ENCODE results near the gene ADGRG3. TPM values are rescaled to one million over a fixed set of nuclear protein-coding genes. Genes with fewer than 3 reads are reported as not detected.
A peak's percentile ranks its signal among the peaks of the same experiment; 100 is the strongest.

Gene ADGRG3
- total and polyA plus RNA-seq, 9 of the 15 experiments (the other 6 are each of a cell fraction or from before 2014, with no cell fraction given), result 0.09 to 0.52 (median 0.14) TPM; not detected in 3

DNA sequence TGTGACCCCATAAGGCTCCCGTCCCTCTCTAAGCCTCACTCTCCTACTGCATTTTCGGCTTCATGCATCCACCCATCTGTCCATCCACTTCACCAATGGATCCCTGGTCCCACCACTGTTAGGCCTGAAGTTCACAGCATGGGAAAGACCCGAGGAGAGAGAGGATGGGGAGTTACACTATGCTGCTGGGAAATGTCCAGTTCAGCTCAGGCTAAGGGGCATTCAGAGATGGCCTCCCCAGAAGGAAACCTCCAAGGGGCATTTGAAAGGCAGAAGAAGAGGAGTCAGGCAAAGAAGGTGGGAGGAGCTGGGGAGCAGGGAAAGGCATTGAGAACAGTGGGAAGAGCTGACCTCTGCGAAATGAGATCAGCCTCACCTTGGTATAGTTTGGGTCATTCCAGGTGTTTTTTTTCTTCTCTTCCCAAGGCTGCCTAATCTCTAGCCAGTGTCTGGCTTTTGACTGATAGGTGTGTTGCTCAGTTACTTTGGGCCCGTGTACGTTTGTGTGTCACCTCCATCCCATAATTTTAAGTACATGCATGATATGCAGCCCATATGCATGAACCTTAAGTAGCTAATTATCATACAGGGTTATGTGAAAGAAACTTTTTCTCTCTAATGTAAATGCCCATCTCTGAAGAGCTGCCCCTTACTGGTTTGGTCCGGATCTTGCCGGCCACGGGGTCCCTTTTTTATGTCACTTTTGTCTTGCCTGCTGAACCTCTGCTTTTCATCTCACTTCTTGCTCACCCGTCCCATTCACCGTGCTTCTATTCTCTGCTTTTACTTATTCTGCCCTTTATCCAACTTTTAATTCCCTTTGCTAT lies 14.9 kb downstream of the ADGRG3 start (continued):
- TF ChIP-seq CBX1 (IDR thresholded peaks at IDR 0.05; ENCODE audit: low read depth) (peak; percentile 99), MIER1 (IDR thresholded peaks at IDR 0.05; ENCODE audit: low read depth) (no peak), HDAC1 (IDR thresholded peaks at IDR 0.05) (no peak), ELF2 (CRISPR knock-in tag; IDR thresholded peaks at IDR 0.05) (no peak), ZFP30 (CRISPR knock-in tag; IDR thresholded peaks at IDR 0.05; ENCODE audit: borderline replicate concordance) (no peak), NRF1 (conservative IDR thresholded peaks at IDR 0.05 in 1 of 2, IDR thresholded peaks at IDR 0.05 in 1 of 2) (no peak), CHD1 (IDR thresholded peaks at IDR 0.05; ENCODE audit: low read length) (no peak), EZH2 (IDR thresholded peaks at IDR 0.05; ENCODE audit: borderline replicate concordance, low read depth, low read length) (no peak), GATA2 (CRISPR knock-in tag; IDR thresholded peaks at IDR 0.05) (no peak), ZNF347 (CRISPR knock-in tag; IDR thresholded peaks at IDR 0.05; ENCODE audit: low read depth) (no peak), PTTG1 (tag; IDR thresholded peaks at IDR 0.05; ENCODE audit: low read depth) (no peak), ZNF780A (CRISPR knock-in tag; IDR thresholded peaks at IDR 0.05) (no peak), ETV5 (CRISPR knock-in tag; IDR thresholded peaks at IDR 0.05; ENCODE audit: low read depth) (no peak), SMARCB1 (IDR thresholded peaks at IDR 0.05; ENCODE audit: insufficient read length, low read depth) (no peak)
- TF ChIP-seq, protein P1, sequence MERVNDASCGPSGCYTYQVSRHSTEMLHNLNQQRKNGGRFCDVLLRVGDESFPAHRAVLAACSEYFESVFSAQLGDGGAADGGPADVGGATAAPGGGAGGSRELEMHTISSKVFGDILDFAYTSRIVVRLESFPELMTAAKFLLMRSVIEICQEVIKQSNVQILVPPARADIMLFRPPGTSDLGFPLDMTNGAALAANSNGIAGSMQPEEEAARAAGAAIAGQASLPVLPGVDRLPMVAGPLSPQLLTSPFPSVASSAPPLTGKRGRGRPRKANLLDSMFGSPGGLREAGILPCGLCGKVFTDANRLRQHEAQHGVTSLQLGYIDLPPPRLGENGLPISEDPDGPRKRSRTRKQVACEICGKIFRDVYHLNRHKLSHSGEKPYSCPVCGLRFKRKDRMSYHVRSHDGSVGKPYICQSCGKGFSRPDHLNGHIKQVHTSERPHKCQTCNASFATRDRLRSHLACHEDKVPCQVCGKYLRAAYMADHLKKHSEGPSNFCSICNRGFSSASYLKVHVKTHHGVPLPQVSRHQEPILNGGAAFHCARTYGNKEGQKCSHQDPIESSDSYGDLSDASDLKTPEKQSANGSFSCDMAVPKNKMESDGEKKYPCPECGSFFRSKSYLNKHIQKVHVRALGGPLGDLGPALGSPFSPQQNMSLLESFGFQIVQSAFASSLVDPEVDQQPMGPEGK (CRISPR knock-in tag; IDR thresholded peaks at IDR 0.05; ENCODE audit: borderline replicate concordance), result no peak
- TF ChIP-seq, protein P2, sequence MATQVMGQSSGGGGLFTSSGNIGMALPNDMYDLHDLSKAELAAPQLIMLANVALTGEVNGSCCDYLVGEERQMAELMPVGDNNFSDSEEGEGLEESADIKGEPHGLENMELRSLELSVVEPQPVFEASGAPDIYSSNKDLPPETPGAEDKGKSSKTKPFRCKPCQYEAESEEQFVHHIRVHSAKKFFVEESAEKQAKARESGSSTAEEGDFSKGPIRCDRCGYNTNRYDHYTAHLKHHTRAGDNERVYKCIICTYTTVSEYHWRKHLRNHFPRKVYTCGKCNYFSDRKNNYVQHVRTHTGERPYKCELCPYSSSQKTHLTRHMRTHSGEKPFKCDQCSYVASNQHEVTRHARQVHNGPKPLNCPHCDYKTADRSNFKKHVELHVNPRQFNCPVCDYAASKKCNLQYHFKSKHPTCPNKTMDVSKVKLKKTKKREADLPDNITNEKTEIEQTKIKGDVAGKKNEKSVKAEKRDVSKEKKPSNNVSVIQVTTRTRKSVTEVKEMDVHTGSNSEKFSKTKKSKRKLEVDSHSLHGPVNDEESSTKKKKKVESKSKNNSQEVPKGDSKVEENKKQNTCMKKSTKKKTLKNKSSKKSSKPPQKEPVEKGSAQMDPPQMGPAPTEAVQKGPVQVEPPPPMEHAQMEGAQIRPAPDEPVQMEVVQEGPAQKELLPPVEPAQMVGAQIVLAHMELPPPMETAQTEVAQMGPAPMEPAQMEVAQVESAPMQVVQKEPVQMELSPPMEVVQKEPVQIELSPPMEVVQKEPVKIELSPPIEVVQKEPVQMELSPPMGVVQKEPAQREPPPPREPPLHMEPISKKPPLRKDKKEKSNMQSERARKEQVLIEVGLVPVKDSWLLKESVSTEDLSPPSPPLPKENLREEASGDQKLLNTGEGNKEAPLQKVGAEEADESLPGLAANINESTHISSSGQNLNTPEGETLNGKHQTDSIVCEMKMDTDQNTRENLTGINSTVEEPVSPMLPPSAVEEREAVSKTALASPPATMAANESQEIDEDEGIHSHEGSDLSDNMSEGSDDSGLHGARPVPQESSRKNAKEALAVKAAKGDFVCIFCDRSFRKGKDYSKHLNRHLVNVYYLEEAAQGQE (IDR thresholded peaks at IDR 0.05; ENCODE audit: borderline replicate concordance), result peak; percentile 93
- TF ChIP-seq, protein P2 (CRISPR knock-in tag; IDR thresholded peaks at IDR 0.05; ENCODE audit: low read depth), result no peak
- TF ChIP-seq, protein P3, sequence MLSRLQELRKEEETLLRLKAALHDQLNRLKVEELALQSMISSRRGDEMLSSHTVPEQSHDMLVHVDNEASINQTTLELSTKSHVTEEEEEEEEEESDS (CRISPR knock-in tag; IDR thresholded peaks at IDR 0.05), result peak; percentile 84
